ENCODE results near the gene TMEM178B.

TMEM178B gene

GRCh38 chr7:141123522-141123921 is 49.7 kb downstream of the TMEM178B start:
- Histone ChIP-seq H3K4me3 (ENCODE audit: low read depth, low read length) (no peak overlapping the region), H3K9me3 (ENCODE audit: control insufficient read depth, insufficient read depth, low read depth, low read length) (no peaks in the 10 kb centered on the region), H3K36me3 (ENCODE audit: control insufficient read depth in 2 of 2, insufficient read depth in 1 of 2, low read length in 2 of 2) (no peaks in the 10 kb centered on the region), H3K27ac (ENCODE audit: extremely low read depth, low read depth, low read length) (no peak overlapping the region), H3K4me1 (ENCODE audit: control insufficient read depth, insufficient read depth, low read length) (no peaks in the 10 kb centered on the region)
- POLR2A ChIA-PET: no interaction called here
- CTCF ChIA-PET: interaction anchor here (0.7 kb wide), 1 partner anchor 208 kb away, joined by 3 read pairs; no protein-coding TSS in a partner anchor
- TF ChIP-seq, protein P1, sequence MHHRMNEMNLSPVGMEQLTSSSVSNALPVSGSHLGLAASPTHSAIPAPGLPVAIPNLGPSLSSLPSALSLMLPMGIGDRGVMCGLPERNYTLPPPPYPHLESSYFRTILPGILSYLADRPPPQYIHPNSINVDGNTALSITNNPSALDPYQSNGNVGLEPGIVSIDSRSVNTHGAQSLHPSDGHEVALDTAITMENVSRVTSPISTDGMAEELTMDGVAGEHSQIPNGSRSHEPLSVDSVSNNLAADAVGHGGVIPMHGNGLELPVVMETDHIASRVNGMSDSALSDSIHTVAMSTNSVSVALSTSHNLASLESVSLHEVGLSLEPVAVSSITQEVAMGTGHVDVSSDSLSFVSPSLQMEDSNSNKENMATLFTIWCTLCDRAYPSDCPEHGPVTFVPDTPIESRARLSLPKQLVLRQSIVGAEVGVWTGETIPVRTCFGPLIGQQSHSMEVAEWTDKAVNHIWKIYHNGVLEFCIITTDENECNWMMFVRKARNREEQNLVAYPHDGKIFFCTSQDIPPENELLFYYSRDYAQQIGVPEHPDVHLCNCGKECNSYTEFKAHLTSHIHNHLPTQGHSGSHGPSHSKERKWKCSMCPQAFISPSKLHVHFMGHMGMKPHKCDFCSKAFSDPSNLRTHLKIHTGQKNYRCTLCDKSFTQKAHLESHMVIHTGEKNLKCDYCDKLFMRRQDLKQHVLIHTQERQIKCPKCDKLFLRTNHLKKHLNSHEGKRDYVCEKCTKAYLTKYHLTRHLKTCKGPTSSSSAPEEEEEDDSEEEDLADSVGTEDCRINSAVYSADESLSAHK (tag by site-specific recombination; IDR thresholded peaks at IDR 0.05): no peak
- no peak for TF ChIP-seq ZNF10 (tag by site-specific recombination; IDR thresholded peaks at IDR 0.05)
- TF ChIP-seq SP7 (tag by site-specific recombination; IDR thresholded peaks at IDR 0.05): no peak
- no peak for TF ChIP-seq SP3 (tag by site-specific recombination; IDR thresholded peaks at IDR 0.05)
- TF ChIP-seq WT1 (tag by site-specific recombination; IDR thresholded peaks at IDR 0.05): no peak
- TF ChIP-seq ZBTB20 (tag by site-specific recombination; IDR thresholded peaks at IDR 0.05): no peak
- TF ChIP-seq, protein P2, sequence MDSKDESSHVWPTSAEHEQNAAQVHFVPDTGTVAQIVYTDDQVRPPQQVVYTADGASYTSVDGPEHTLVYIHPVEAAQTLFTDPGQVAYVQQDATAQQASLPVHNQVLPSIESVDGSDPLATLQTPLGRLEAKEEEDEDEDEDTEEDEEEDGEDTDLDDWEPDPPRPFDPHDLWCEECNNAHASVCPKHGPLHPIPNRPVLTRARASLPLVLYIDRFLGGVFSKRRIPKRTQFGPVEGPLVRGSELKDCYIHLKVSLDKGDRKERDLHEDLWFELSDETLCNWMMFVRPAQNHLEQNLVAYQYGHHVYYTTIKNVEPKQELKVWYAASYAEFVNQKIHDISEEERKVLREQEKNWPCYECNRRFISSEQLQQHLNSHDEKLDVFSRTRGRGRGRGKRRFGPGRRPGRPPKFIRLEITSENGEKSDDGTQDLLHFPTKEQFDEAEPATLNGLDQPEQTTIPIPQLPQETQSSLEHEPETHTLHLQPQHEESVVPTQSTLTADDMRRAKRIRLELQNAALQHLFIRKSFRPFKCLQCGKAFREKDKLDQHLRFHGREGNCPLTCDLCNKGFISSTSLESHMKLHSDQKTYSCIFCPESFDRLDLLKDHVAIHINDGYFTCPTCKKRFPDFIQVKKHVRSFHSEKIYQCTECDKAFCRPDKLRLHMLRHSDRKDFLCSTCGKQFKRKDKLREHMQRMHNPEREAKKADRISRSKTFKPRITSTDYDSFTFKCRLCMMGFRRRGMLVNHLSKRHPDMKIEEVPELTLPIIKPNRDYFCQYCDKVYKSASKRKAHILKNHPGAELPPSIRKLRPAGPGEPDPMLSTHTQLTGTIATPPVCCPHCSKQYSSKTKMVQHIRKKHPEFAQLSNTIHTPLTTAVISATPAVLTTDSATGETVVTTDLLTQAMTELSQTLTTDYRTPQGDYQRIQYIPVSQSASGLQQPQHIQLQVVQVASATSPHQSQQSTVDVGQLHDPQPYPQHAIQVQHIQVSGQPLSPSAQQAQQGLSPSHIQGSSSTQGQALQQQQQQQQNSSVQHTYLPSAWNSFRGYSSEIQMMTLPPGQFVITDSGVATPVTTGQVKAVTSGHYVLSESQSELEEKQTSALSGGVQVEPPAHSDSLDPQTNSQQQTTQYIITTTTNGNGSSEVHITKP (tag by site-specific recombination; IDR thresholded peaks at IDR 0.05): no peak
- TF ChIP-seq ZNF184 (tag by site-specific recombination; IDR thresholded peaks at IDR 0.05): no peak

DNA sequence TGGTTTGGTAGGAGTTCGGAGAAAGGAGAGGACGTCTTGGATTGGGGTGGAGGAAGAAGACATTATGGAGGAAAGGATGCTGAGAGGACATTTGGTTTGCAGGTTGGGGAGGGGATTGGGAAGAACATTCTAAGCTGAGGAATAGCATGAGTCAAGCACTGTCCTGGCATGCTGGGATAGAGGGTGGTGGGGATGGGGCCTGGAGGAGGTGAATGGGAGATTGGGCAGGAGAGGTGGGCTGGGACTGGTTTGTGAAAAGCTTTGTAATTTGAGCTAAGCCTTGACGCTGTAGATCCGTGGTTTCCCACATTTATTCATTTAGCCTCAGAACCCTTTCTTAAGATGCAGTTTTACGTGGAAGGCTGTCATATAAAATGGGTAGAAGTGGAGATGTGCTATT is 52.2 kb downstream of the TMEM178B start:
- POLR2A ChIA-PET: no interaction called here
- TF ChIP-seq, protein P3, sequence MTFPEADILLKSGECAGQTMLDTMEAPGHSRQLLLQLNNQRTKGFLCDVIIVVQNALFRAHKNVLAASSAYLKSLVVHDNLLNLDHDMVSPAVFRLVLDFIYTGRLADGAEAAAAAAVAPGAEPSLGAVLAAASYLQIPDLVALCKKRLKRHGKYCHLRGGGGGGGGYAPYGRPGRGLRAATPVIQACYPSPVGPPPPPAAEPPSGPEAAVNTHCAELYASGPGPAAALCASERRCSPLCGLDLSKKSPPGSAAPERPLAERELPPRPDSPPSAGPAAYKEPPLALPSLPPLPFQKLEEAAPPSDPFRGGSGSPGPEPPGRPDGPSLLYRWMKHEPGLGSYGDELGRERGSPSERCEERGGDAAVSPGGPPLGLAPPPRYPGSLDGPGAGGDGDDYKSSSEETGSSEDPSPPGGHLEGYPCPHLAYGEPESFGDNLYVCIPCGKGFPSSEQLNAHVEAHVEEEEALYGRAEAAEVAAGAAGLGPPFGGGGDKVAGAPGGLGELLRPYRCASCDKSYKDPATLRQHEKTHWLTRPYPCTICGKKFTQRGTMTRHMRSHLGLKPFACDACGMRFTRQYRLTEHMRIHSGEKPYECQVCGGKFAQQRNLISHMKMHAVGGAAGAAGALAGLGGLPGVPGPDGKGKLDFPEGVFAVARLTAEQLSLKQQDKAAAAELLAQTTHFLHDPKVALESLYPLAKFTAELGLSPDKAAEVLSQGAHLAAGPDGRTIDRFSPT (tag by site-specific recombination; IDR thresholded peaks at IDR 0.05): no peak
- TF ChIP-seq ZBTB7A (tag by site-specific recombination; IDR thresholded peaks at IDR 0.05; ENCODE audit: low read depth) (no peak), WT1 (tag by site-specific recombination; IDR thresholded peaks at IDR 0.05) (no peak), SALL2 (tag by site-specific recombination; IDR thresholded peaks at IDR 0.05; ENCODE audit: borderline replicate concordance) (no peak), ZNF626 (tag by site-specific recombination; IDR thresholded peaks at IDR 0.05) (no peak), ZFP69B (tag by site-specific recombination; IDR thresholded peaks at IDR 0.05) (no peak), SP2 (tag by site-specific recombination; IDR thresholded peaks at IDR 0.05) (no peak), ZNF776 (tag by site-specific recombination; IDR thresholded peaks at IDR 0.05; ENCODE audit: borderline replicate concordance) (no peak), ZNF114 (tag by site-specific recombination; IDR thresholded peaks at IDR 0.05) (no peak), ZNF645 (tag by site-specific recombination; IDR thresholded peaks at IDR 0.05) (no peak)

More for the DNA sequence above, 52.2 kb downstream of the TMEM178B start:
- H3K4me3 ChIP-seq (ENCODE audit: low read depth, low read length): no peak overlapping the region
- no peaks in the 10 kb centered on the region for H3K4me1 ChIP-seq (ENCODE audit: control insufficient read depth, insufficient read depth, low read length)
- H3K27ac ChIP-seq (ENCODE audit: extremely low read depth, low read depth, low read length): no peak overlapping the region
- CTCF ChIA-PET: no interaction called here
- H3K9me3 ChIP-seq (ENCODE audit: control insufficient read depth, insufficient read depth, low read depth, low read length): no peaks in the 10 kb centered on the region
- no peaks in the 10 kb centered on the region for H3K36me3 ChIP-seq (ENCODE audit: control insufficient read depth in 2 of 2, insufficient read depth in 1 of 2, low read length in 2 of 2)
